Loucy (cell line): ENCODE measurements around the gene SLC35G6.

Experiments used
- H2AFZ ChIP-seq: fragments of 200-600 bp; sonication (generic); 2 replicates; pipeline ENCODE4 v1.6.0; 2016; ENCODE audit warnings: antibody characterized with exemption, mild to moderate bottlenecking, low read length, moderate library complexity
- H3F3A ChIP-seq: fragments of 200-600 bp; 2 replicates; pipeline ENCODE4 v1.6.0; 2016; ENCODE audit warnings: antibody characterized with exemption, low read depth, mild to moderate bottlenecking
- H3K27me3 ChIP-seq: fragments of 200-600 bp; sonication (generic); 2 replicates; pipeline ENCODE4 v1.6.1; 2014; ENCODE audit warnings: low read length, mild to moderate bottlenecking; ENCODE audit not compliant: insufficient read depth, poor library complexity, severe bottlenecking
- H3K36me3 ChIP-seq: fragments of 200-600 bp; sonication (generic); 2 replicates; pipeline ENCODE4 v1.6.1; 2016; ENCODE audit warnings: low read length; ENCODE audit not compliant: insufficient read depth
- H3K4me1 ChIP-seq: fragments of 200-600 bp; sonication (generic); 2 replicates; pipeline ENCODE4 v1.5.1; 2014; ENCODE audit warnings: low read length, mild to moderate bottlenecking; ENCODE audit not compliant: insufficient read depth, poor library complexity, severe bottlenecking
- H3K4me2 ChIP-seq: fragments of 200-600 bp; sonication (generic); 2 replicates; pipeline ENCODE4 v1.6.0; 2014; ENCODE audit warnings: antibody characterized with exemption, low read length, low read depth, mild to moderate bottlenecking; ENCODE audit not compliant: poor library complexity, severe bottlenecking
- H3K4me3 ChIP-seq: fragments of 200-600 bp; sonication (generic); 2 replicates; pipeline ENCODE4 v1.5.1; 2014; ENCODE audit warnings: low read length, mild to moderate bottlenecking, mixed read lengths; ENCODE audit not compliant: poor library complexity, severe bottlenecking
- H3K79me2 ChIP-seq: fragments of 200-600 bp; sonication (generic); 2 replicates; pipeline ENCODE4 v1.6.1; 2014; ENCODE audit warnings: low read length; ENCODE audit not compliant: insufficient read depth
- H3K9ac ChIP-seq: fragments of 200-600 bp; sonication (generic); 2 replicates; pipeline ENCODE4 v1.6.0; 2014; ENCODE audit warnings: mild to moderate bottlenecking, low read depth, low read length, moderate library complexity; ENCODE audit not compliant: poor library complexity, severe bottlenecking
- H3K9me2 ChIP-seq: fragments of 200-600 bp; sonication (generic); replicated peaks from 2 replicates; pipeline ENCODE4 v1.6.1; 2016; ENCODE audit warnings: low read depth, low read length, mixed read lengths
- H3K9me3 ChIP-seq: fragments of 200-600 bp; sonication (generic); 2 replicates; pipeline ENCODE4 v1.6.1; 2014; ENCODE audit warnings: mild to moderate bottlenecking, antibody characterized with exemption, low read length, low read depth; ENCODE audit not compliant: insufficient read depth
- H4K20me1 ChIP-seq: fragments of 200-600 bp; sonication (generic); 2 replicates; pipeline ENCODE4 v1.6.0; 2014; ENCODE audit warnings: antibody characterized with exemption, low read length, mild to moderate bottlenecking; ENCODE audit not compliant: insufficient read depth, poor library complexity, severe bottlenecking
- EZH2phosphoT487 ChIP-seq: fragments of 200-600 bp; IDR thresholded peaks from 2 replicates; pipeline ENCODE4 v1.6.1; 2018; ENCODE audit warnings: antibody characterized with exemption, mild to moderate bottlenecking, moderate library complexity, borderline replicate concordance
- TF ChIP-seq, protein P1 (sequence below): fragments of 200-600 bp; sonication (generic); conservative IDR thresholded peaks from 2 replicates; pipeline ENCODE4 v1.5.1; 2014; ENCODE audit warnings: mild to moderate bottlenecking, antibody characterized with exemption, low read length

SLC35G6 gene

DNA sequence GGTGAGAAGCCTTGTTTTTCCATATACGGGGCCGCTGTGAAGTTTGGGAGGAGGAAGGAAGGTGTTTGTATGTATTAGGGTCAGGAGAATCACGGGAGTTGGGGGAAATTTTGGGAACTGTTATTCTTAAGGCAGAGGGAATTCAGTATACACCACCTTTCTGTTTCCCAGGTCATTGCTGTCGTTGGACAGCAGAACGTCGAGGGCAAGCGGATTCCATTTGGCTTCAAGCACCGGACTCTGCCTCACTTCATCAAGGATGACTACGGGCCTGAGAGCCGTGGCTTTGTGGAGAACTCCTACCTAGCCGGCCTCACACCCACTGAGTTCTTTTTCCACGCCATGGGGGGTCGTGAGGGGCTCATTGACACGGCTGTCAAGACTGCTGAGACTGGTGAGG, 20.5 kb downstream of the SLC35G6 start:
- Histone ChIP-seq H3K4me3 (no peak overlapping the region), H3K9me2 (no peaks in the 10 kb centered on the region), H3K79me2 (peaks cover 37% of the 10 kb centered on the region; the same call in 1 of the 2 replicates), H3K27me3 (no peaks in the 10 kb centered on the region), H3K4me1 (no peaks in the 10 kb centered on the region), H2AFZ (no peak overlapping the region), H4K20me1 (peaks cover 58% of the 10 kb centered on the region), H3K9ac (no peak overlapping the region), H3K4me2 (no peak overlapping the region), H3F3A (no peaks in the 10 kb centered on the region), H3K36me3 (peaks cover 96% of the 10 kb centered on the region), H3K9me3 (no peaks in the 10 kb centered on the region)
- TF ChIP-seq, protein P1, sequence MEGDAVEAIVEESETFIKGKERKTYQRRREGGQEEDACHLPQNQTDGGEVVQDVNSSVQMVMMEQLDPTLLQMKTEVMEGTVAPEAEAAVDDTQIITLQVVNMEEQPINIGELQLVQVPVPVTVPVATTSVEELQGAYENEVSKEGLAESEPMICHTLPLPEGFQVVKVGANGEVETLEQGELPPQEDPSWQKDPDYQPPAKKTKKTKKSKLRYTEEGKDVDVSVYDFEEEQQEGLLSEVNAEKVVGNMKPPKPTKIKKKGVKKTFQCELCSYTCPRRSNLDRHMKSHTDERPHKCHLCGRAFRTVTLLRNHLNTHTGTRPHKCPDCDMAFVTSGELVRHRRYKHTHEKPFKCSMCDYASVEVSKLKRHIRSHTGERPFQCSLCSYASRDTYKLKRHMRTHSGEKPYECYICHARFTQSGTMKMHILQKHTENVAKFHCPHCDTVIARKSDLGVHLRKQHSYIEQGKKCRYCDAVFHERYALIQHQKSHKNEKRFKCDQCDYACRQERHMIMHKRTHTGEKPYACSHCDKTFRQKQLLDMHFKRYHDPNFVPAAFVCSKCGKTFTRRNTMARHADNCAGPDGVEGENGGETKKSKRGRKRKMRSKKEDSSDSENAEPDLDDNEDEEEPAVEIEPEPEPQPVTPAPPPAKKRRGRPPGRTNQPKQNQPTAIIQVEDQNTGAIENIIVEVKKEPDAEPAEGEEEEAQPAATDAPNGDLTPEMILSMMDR, result no peak
- no peak for TF ChIP-seq EZH2phosphoT487

DNA sequence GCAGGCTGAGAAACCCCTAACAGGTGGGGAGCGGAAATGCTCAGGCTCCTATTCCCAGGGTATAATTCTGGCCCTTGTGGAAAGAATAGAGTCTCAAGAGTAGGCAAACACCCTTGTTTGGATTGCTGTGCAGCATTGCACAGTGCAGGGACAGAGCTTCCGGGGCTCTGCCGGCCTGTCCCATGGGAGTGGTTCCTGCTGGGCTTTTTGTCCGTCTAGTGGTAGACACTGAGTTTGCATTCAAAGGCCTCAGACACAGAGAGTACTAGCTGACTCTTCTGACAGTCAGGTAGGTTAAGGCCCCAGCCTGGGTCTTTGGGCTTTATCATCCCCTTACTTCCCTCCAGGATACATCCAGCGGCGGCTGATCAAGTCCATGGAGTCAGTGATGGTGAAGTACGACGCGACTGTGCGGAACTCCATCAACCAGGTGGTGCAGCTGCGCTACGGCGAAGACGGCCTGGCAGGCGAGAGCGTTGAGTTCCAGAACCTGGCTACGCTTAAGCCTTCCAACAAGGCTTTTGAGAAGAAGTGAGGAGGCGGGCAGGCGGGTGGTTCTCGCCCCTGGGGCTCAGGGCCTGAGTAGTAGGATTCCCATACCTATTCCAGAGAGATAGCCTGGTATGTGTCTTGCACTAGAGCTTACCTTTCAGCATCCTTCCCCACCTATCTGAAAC, 21.1 kb downstream of the SLC35G6 start:
- H3K9ac ChIP-seq, result no peak overlapping the region
- no peak for TF ChIP-seq EZH2phosphoT487
- TF ChIP-seq, protein P1, result no peak
- H3K36me3 ChIP-seq, result peaks cover 96% of the 10 kb centered on the region
- H2AFZ ChIP-seq, result no peak overlapping the region
- H3K9me3 ChIP-seq, result no peaks in the 10 kb centered on the region
- peaks cover 56% of the 10 kb centered on the region for H4K20me1 ChIP-seq
- no peaks in the 10 kb centered on the region for H3K9me2 ChIP-seq
- no peaks in the 10 kb centered on the region for H3K27me3 ChIP-seq
- H3F3A ChIP-seq, result no peaks in the 10 kb centered on the region
- H3K4me1 ChIP-seq, result no peaks in the 10 kb centered on the region
- no peak overlapping the region for H3K4me2 ChIP-seq
- peaks cover 31% of the 10 kb centered on the region; the same call in 1 of the 2 replicates for H3K79me2 ChIP-seq
- H3K4me3 ChIP-seq, result no peak overlapping the region

DNA sequence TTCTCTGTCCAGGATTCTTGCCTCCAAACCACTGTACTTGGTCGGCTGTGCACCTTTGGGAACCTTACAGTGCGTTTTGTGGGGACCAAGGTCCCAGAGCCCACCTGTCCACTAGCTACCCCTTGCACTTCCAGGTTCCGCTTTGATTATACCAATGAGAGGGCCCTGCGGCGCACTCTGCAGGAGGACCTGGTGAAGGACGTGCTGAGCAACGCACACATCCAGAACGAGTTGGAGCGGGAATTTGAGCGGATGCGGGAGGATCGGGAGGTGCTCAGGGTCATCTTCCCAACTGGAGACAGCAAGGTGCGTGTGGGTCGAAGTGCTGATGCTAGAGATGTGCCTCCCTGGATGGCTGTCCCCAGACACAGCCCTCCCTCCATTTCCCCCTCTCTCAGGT, 21.7 kb downstream of the SLC35G6 start:
- peaks cover 25% of the 10 kb centered on the region; the same call in 1 of the 2 replicates for H3K79me2 ChIP-seq

More for the DNA sequence above, 21.7 kb downstream of the SLC35G6 start:
- peaks cover 96% of the 10 kb centered on the region for H3K36me3 ChIP-seq
- H3K9ac ChIP-seq, result no peak overlapping the region
- H3K9me2 ChIP-seq, result no peaks in the 10 kb centered on the region
- no peak overlapping the region for H3K4me2 ChIP-seq
- H4K20me1 ChIP-seq, result peaks cover 52% of the 10 kb centered on the region
- H3K27me3 ChIP-seq, result no peaks in the 10 kb centered on the region
- TF ChIP-seq EZH2phosphoT487, result no peak
- TF ChIP-seq, protein P1, result peak; percentile 55
- no peaks in the 10 kb centered on the region for H3K4me1 ChIP-seq
- H3K4me3 ChIP-seq, result no peak overlapping the region
- no peak overlapping the region for H2AFZ ChIP-seq
- H3F3A ChIP-seq, result no peaks in the 10 kb centered on the region
- H3K9me3 ChIP-seq, result no peaks in the 10 kb centered on the region
